ENCODE measurements around the gene MRGPRX1.
"Not testable (repeated sequence)": the region's sequence is repeated elsewhere in the genome, so short reads cannot be mapped to it uniquely, and the experiment has no call there.

The MRGPRX1 gene

DNA sequence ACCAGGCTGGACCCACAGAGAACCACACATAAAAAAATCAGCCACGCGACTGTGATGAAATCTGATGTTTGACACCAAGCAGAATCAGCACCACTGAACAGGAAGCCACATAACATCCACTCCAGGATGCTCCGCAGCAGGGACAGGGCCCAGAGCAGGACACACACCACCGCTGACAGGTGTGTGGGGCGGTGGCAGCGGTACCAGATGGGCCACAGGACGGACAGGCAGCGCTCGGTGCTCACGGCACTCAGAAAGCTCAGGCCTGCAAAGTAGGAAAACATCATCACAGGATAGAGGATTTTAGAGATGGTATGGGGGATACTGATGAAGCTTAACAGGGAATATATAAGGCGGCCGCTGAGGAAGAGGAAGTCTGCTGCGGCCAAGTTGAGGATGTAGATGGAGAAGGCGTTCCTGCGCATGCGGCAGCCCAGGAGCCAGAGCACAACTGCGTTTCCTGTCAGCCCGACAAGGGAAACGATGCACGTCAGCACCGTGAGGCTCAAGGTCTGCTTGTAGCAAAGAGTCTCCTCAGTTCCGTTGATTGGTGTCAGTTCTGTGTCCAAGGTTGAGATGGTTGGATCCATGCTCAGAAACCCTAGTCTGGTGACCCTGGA lies 4.9 kb downstream of the MRGPRX1 start:
- Histone ChIP-seq H3K36me3 (ENCODE audit: control insufficient read depth, insufficient read depth, low read length) (no peaks in the 10 kb centered on the region), H3K27me3 (replicated peaks; ENCODE audit: control insufficient read depth, insufficient read depth, low read length) (peaks cover 1% of the 10 kb centered on the region; the same call in 1 of the 2 replicates), H3K4me3 (replicated peaks; ENCODE audit: low read depth, low read length) (no peak overlapping the region)
- TF ChIP-seq, protein P1, sequence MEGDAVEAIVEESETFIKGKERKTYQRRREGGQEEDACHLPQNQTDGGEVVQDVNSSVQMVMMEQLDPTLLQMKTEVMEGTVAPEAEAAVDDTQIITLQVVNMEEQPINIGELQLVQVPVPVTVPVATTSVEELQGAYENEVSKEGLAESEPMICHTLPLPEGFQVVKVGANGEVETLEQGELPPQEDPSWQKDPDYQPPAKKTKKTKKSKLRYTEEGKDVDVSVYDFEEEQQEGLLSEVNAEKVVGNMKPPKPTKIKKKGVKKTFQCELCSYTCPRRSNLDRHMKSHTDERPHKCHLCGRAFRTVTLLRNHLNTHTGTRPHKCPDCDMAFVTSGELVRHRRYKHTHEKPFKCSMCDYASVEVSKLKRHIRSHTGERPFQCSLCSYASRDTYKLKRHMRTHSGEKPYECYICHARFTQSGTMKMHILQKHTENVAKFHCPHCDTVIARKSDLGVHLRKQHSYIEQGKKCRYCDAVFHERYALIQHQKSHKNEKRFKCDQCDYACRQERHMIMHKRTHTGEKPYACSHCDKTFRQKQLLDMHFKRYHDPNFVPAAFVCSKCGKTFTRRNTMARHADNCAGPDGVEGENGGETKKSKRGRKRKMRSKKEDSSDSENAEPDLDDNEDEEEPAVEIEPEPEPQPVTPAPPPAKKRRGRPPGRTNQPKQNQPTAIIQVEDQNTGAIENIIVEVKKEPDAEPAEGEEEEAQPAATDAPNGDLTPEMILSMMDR (IDR thresholded peaks at IDR 0.05; ENCODE audit: insufficient read depth, low read length, poor library complexity, severe bottlenecking): no peak
- DNase-seq (ENCODE audit: extremely low read depth, insufficient read length): no peak

DNA sequence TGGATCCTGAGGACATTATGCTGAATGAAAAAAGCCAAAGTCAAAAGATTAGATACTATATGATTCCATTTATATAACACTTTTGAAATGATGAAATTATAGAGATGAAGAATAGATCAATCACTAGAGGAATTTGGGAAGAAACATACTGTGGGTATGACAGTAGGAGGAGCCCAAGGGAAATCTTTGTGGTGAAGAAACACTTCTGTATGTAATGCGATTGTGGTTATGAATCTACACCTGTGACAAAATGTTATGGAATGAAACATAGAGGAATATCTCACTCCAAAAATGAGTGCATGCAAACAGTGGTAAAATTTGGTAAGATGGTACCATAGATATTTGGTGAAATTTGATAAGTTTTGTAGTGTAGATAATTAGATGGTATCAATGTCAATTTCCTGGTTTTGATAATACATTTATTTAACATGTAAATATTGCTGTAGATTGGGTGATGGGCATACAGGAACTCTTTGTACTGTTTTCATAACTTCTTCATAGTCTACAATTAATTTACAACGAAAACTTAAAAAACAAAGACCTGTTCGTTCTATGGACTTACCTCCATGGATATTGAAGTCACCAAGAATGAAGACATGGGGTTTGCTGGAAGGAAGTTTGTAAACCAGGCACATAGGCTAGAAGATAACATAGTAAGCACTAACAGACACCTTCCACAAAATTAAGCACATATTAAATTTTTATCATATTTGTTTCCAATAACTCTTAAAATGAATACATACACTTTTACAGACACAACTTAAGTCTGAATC lies 11.5 kb downstream of the MRGPRX1 start:
- no peak for DNase-seq (ENCODE audit: extremely low read depth, insufficient read length)

DNA sequence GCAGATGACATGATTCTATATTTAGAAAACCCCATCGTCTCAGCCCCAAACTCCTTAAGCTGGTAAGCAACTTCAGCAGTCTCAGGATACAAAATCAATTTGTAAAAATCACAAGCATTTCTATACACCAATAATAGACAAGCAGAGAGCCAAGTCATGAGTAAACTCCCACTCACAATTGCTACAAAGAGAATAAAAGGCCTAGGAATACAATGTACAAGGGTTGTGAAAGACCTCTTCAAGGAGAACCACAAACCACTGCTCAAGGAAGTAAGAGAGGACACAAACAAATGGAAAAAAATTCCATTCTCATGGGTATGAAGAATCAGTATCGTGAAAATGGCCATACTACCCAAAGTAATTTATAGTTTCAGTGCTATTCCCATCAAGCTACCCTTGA lies 13.8 kb downstream of the MRGPRX1 start:
- not testable (repeated sequence) for H3K4me3 ChIP-seq (replicated peaks; ENCODE audit: low read depth, low read length); H3K36me3 ChIP-seq (ENCODE audit: control insufficient read depth, insufficient read depth, low read length); DNase-seq (ENCODE audit: extremely low read depth, insufficient read length); H3K27me3 ChIP-seq (replicated peaks; ENCODE audit: control insufficient read depth, insufficient read depth, low read length)

More for the DNA sequence above, 11.5 kb downstream of the MRGPRX1 start:
- H3K27me3 ChIP-seq (replicated peaks; ENCODE audit: control insufficient read depth, insufficient read depth, low read length): 0 out of 2 replicates have a peak, but pooled peaks cover 1% of the 10 kb centered on the region
- TF ChIP-seq, protein P1 (IDR thresholded peaks at IDR 0.05; ENCODE audit: insufficient read depth, low read length, poor library complexity, severe bottlenecking): no peak
- no peaks in the 10 kb centered on the region for H3K36me3 ChIP-seq (ENCODE audit: control insufficient read depth, insufficient read depth, low read length)
- H3K4me3 ChIP-seq (replicated peaks; ENCODE audit: low read depth, low read length): no peak overlapping the region

DNA sequence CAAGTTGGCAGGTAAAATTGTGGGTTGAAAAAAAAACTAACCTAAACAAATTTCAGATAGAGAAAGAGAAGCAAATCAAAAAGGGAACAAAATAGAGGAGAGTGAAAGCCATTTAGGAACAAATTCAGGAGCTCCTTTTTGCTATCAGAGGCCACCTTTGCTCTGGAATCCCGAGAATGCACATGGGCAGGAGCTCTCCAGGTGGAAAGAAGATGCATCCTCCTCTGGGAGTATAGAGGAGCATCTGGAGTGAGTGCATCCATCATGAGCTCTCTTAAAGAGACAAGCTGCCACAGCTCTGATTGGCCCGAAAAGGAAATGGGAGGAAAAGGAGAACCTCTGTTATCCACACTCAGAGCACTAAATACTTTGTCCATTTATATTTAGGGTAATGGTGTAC lies 26.3 kb downstream of the MRGPRX1 start:
- TF ChIP-seq, protein P1 (IDR thresholded peaks at IDR 0.05; ENCODE audit: insufficient read depth, low read length, poor library complexity, severe bottlenecking): no peak
- Histone ChIP-seq H3K36me3 (ENCODE audit: control insufficient read depth, insufficient read depth, low read length) (no peaks in the 10 kb centered on the region), H3K27me3 (replicated peaks; ENCODE audit: control insufficient read depth, insufficient read depth, low read length) (peaks cover 1% of the 10 kb centered on the region), H3K4me3 (replicated peaks; ENCODE audit: low read depth, low read length) (no peak overlapping the region)
- no peak for DNase-seq (ENCODE audit: extremely low read depth, insufficient read length)

DNA sequence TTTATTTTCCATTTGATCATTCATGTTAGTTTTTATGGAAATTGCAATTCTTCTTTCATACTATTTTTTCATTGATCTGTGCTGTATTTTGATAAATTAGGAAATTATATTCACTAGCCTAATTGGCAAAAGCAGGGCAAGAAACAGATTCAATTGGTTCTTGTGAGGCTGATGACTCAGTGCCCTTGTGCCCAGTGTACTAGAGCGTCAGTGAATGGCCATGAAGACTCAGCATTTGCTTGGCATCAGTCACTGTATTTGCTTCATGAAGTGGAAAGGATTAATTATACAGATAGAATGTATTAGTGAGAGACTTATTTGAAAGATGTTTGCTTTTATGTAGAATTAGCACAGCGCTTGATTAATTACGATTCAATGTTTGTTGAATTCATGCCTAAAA lies 31.8 kb downstream of the MRGPRX1 start:
- Histone ChIP-seq H3K27me3 (replicated peaks; ENCODE audit: control insufficient read depth, insufficient read depth, low read length) (no peaks in the 10 kb centered on the region; the same call in none of the 2 replicates), H3K4me3 (replicated peaks; ENCODE audit: low read depth, low read length) (no peak overlapping the region), H3K36me3 (ENCODE audit: control insufficient read depth, insufficient read depth, low read length) (no peaks in the 10 kb centered on the region)
- DNase-seq (ENCODE audit: extremely low read depth, insufficient read length): no peak
- TF ChIP-seq, protein P1 (IDR thresholded peaks at IDR 0.05; ENCODE audit: insufficient read depth, low read length, poor library complexity, severe bottlenecking): no peak

DNA sequence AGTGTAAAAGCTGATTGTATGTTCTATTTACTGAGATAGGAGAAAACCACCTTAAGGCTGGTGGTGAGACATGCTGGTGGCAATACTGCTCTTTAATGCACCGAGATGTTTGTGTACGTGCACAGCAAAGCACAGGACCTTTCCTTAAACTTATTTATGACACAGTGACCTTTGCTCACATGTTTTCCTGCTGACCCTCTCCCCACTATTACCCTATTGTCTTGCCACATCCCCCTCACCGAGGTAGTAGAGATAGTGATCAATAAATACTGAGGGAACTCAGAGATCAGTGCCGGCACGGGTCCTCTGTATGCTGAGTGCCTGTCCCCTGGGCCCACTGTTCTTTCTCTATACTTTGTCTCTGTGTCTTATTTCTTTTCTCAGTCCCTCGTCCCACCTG lies 38.6 kb downstream of the MRGPRX1 start:
- DNase-seq (ENCODE audit: extremely low read depth, insufficient read length); H3K27me3 ChIP-seq (replicated peaks; ENCODE audit: control insufficient read depth, insufficient read depth, low read length); H3K36me3 ChIP-seq (ENCODE audit: control insufficient read depth, insufficient read depth, low read length): not testable (repeated sequence)

DNA sequence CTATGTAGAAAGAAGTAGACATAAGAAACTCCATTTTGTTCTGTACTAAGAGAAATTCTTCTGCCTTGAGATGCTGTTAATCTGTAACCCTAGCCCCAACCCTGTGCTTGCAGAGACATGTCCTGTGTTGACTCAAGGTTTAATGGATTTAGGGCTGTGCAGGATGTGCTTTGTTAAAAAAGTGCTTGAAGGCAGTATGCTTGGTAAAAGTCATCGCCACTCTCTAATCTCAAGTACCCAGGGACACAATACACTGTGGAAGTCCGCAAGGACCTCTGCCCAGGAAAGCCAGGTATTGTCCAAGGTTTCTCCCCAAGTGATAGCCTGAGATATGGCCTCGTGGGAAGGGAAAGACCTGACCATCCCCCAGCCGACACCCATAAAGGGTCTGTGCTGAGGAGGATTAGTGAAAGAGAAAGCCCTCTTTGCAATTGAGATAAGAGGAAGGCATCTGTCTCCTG lies 39.0 kb downstream of the MRGPRX1 start:
- H3K4me3 ChIP-seq (replicated peaks; ENCODE audit: low read depth, low read length); DNase-seq (ENCODE audit: extremely low read depth, insufficient read length); H3K27me3 ChIP-seq (replicated peaks; ENCODE audit: control insufficient read depth, insufficient read depth, low read length); H3K36me3 ChIP-seq (ENCODE audit: control insufficient read depth, insufficient read depth, low read length): not testable (repeated sequence)

More for the DNA sequence above, 38.6 kb downstream of the MRGPRX1 start:
- H3K4me3 ChIP-seq (replicated peaks; ENCODE audit: low read depth, low read length): not testable (repeated sequence)

DNA sequence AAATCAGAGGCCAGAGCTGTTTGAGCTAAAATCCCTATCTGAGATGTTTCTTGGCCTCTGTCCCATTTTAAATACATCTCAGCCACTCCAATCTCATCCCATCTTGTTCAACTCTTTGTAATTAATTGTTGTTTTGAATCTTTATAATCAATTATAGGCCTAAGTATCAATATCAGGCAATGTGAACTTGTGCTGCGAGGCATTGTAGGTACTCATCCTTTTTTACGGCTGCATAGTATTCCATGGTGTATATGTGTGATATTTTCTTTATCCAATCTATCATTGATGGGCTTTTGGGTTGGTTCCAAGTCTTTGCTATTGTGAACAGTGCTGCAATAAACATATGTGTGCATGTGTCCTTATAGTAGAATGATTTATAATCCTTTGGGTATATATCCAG lies 47.5 kb downstream of the MRGPRX1 start:
- not testable (repeated sequence) for H3K4me3 ChIP-seq (replicated peaks; ENCODE audit: low read depth, low read length); DNase-seq (ENCODE audit: extremely low read depth, insufficient read length); H3K36me3 ChIP-seq (ENCODE audit: control insufficient read depth, insufficient read depth, low read length); H3K27me3 ChIP-seq (replicated peaks; ENCODE audit: control insufficient read depth, insufficient read depth, low read length)
